ENCODE data around the gene TXNRD1.

Gene TXNRD1

GRCh38 chr12:104303538-104304151, 88.1 kb downstream of the TXNRD1 start, which contains the start of gene EID3:
Gene EID3, plus strand, starts transcription at chr12:104303739. Its CDS starts 196 bp downstream, at chr12:104303935.
- peak; percentile 67 for ATAC-seq
- no peak for TF ChIP-seq ZC3H10 (CRISPR knock-in tag; IDR thresholded peaks at IDR 0.05)
- TF ChIP-seq ZFP3 (CRISPR knock-in tag; IDR thresholded peaks at IDR 0.05) = no peak
- no peak for TF ChIP-seq ESRRG (CRISPR knock-in tag; IDR thresholded peaks at IDR 0.05)
- TF ChIP-seq ZNF565 (CRISPR knock-in tag; conservative IDR thresholded peaks at IDR 0.05; ENCODE audit: low read depth) = no peak
- no peak for TF ChIP-seq ISL1 (CRISPR knock-in tag; IDR thresholded peaks at IDR 0.05)
- no peak for TF ChIP-seq ZNF8 (CRISPR knock-in tag; IDR thresholded peaks at IDR 0.05)
- no peak for TF ChIP-seq RARB (CRISPR knock-in tag; IDR thresholded peaks at IDR 0.05)
- no peak for TF ChIP-seq ZFP30 (CRISPR knock-in tag; IDR thresholded peaks at IDR 0.05)
- no peak for TF ChIP-seq CSDC2 (CRISPR knock-in tag; IDR thresholded peaks at IDR 0.05)
- TF ChIP-seq SNAI2 (CRISPR knock-in tag; IDR thresholded peaks at IDR 0.05) = no peak

GRCh38 chr12:104304261-104305009, 88.9 kb downstream of the TXNRD1 start:
- no peak for TF ChIP-seq BACH2 (CRISPR knock-in tag; IDR thresholded peaks at IDR 0.05; ENCODE audit: borderline replicate concordance)
- no peak for TF ChIP-seq SNAI2 (CRISPR knock-in tag; IDR thresholded peaks at IDR 0.05)
- no peak for TF ChIP-seq CREB5 (CRISPR knock-in tag; IDR thresholded peaks at IDR 0.05; ENCODE audit: low read depth)
- no peak for TF ChIP-seq ZNF8 (CRISPR knock-in tag; IDR thresholded peaks at IDR 0.05)
- TF ChIP-seq ZNF565 (CRISPR knock-in tag; conservative IDR thresholded peaks at IDR 0.05; ENCODE audit: low read depth) = no peak
- TF ChIP-seq CSDC2 (CRISPR knock-in tag; IDR thresholded peaks at IDR 0.05) = no peak
- TF ChIP-seq TCF4 (CRISPR knock-in tag; IDR thresholded peaks at IDR 0.05; ENCODE audit: borderline replicate concordance) = no peak
- no peak for TF ChIP-seq ZC3H10 (CRISPR knock-in tag; IDR thresholded peaks at IDR 0.05)
- no peak for ATAC-seq

GRCh38 chr12:104305349-104305748, 89.8 kb downstream of the TXNRD1 start:
- no peak for ATAC-seq
- TF ChIP-seq CREB5 (CRISPR knock-in tag; IDR thresholded peaks at IDR 0.05; ENCODE audit: low read depth) (no peak), PATZ1 (CRISPR knock-in tag; IDR thresholded peaks at IDR 0.05; ENCODE audit: borderline replicate concordance) (no peak), TOX (CRISPR knock-in tag; IDR thresholded peaks at IDR 0.05; ENCODE audit: borderline replicate concordance) (no peak), TCF4 (CRISPR knock-in tag; IDR thresholded peaks at IDR 0.05; ENCODE audit: borderline replicate concordance) (no peak), PPARA (CRISPR knock-in tag; IDR thresholded peaks at IDR 0.05; ENCODE audit: borderline replicate concordance) (no peak), ARNTL (CRISPR knock-in tag; IDR thresholded peaks at IDR 0.05; ENCODE audit: borderline replicate concordance, low read depth) (no peak)

- no peak for TF ChIP-seq CREB5 (CRISPR knock-in tag; IDR thresholded peaks at IDR 0.05; ENCODE audit: low read depth)
- no peak for TF ChIP-seq CSRNP3 (CRISPR knock-in tag; IDR thresholded peaks at IDR 0.05)
- no peak for TF ChIP-seq CSDC2 (CRISPR knock-in tag; IDR thresholded peaks at IDR 0.05)
- TF ChIP-seq GLIS3 (CRISPR knock-in tag; IDR thresholded peaks at IDR 0.05) = no peak
- no peak for TF ChIP-seq ZNF565 (CRISPR knock-in tag; conservative IDR thresholded peaks at IDR 0.05; ENCODE audit: low read depth)
- no peak for TF ChIP-seq ZC3H10 (CRISPR knock-in tag; IDR thresholded peaks at IDR 0.05)
- TF ChIP-seq TCF4 (CRISPR knock-in tag; IDR thresholded peaks at IDR 0.05; ENCODE audit: borderline replicate concordance) = no peak
- TF ChIP-seq BACH2 (CRISPR knock-in tag; IDR thresholded peaks at IDR 0.05; ENCODE audit: borderline replicate concordance) = no peak
- TF ChIP-seq SNAI2 (CRISPR knock-in tag; IDR thresholded peaks at IDR 0.05) = no peak
- no peak for TF ChIP-seq ESRRG (CRISPR knock-in tag; IDR thresholded peaks at IDR 0.05)
- no peak for TF ChIP-seq OSR1 (CRISPR knock-in tag; IDR thresholded peaks at IDR 0.05)
- TF ChIP-seq ZNF8 (CRISPR knock-in tag; IDR thresholded peaks at IDR 0.05) = no peak
- TF ChIP-seq ZFP30 (CRISPR knock-in tag; IDR thresholded peaks at IDR 0.05) = no peak
- TF ChIP-seq ZFP3 (CRISPR knock-in tag; IDR thresholded peaks at IDR 0.05) = no peak
- TF ChIP-seq ZNF70 (CRISPR knock-in tag; IDR thresholded peaks at IDR 0.05) = no peak
- no peak for TF ChIP-seq RARB (CRISPR knock-in tag; IDR thresholded peaks at IDR 0.05)
- no peak for TF ChIP-seq PPARA (CRISPR knock-in tag; IDR thresholded peaks at IDR 0.05; ENCODE audit: borderline replicate concordance)
- no peak for ATAC-seq
Measured at GRCh38 chr12:104306376-104306775, 90.8 kb downstream of the TXNRD1 start.

Measured in SK-N-SH treated with all-trans-retinoic acid at 6 μM for 48 hours (cell line).